Stimulated activated CD4-positive, alpha-beta T cell treated with anti-CD3 and anti-CD28 coated beads, TNF-alpha, amount 100 ng/mL, for 1 hour (primary cell): ENCODE measurements around the gene KLHDC1.
"Not testable (repeated sequence)": the region's sequence is repeated elsewhere in the genome, so short reads cannot be mapped to it uniquely, and the experiment has no call there.

Source experiments
- DNase-seq, 3 donors: peaks; one replicate each; pipeline ENCODE4 v3.0.0-alpha.2; 2020; ENCODE audit warnings: low read depth in 3 of 3, low spot score in 1 of 3

Gene KLHDC1

GRCh38 chr14:49692811-49693734 lies at the start of gene KLHDC1:
KLHDC1 (plus strand) TSS chr14:49693120; CDS start chr14:49693195, 75 bp downstream.
- DNase-seq: peak; percentile 56 to 63 (median 62)

- DNase-seq: no peak
Observed at GRCh38 chr14:49653508-49653907, 39.4 kb upstream of the KLHDC1 start.

- DNase-seq: no peak
Observed at GRCh38 chr14:49654511-49654910, 38.4 kb upstream of the KLHDC1 start.

GRCh38 chr14:49657500-49657899 lies 35.4 kb upstream of the KLHDC1 start:
- DNase-seq: not testable (repeated sequence)

- no peak for DNase-seq
Observed at GRCh38 chr14:49659526-49660455, 33.1 kb upstream of the KLHDC1 start.

- DNase-seq: no peak
Observed at GRCh38 chr14:49670475-49670874, 22.4 kb upstream of the KLHDC1 start.

GRCh38 chr14:49673586-49673985 lies 19.3 kb upstream of the KLHDC1 start:
- no peak for DNase-seq

- no peak for DNase-seq
Observed at GRCh38 chr14:49677643-49678042, 15.3 kb upstream of the KLHDC1 start.

- no peak for DNase-seq
Observed at GRCh38 chr14:49679271-49679670, 13.6 kb upstream of the KLHDC1 start.

- DNase-seq: no peak
Observed at GRCh38 chr14:49686425-49686824, 6.5 kb upstream of the KLHDC1 start.

GRCh38 chr14:49687942-49688700 lies 4.8 kb upstream of the KLHDC1 start, which contains the start of gene POLE2:
POLE2 (minus strand) TSS chr14:49688214; CDS start chr14:49688203, 11 bp downstream.
- DNase-seq: peak; percentile 34 to 77 (median 49)

GRCh38 chr14:49688701-49689030 lies 4.3 kb upstream of the KLHDC1 start:
- no peak for DNase-seq

- no peak for DNase-seq
Observed at GRCh38 chr14:49691031-49691430, 1.9 kb upstream of the KLHDC1 start.

- DNase-seq: no peak
Observed at GRCh38 chr14:49692193-49692757, 645 bp upstream of the KLHDC1 start.

GRCh38 chr14:49693735-49694124 lies 810 bp downstream of the KLHDC1 start:
- not testable (repeated sequence) for DNase-seq

- no peak for DNase-seq
Observed at GRCh38 chr14:49702725-49703124, 9.8 kb downstream of the KLHDC1 start.

GRCh38 chr14:49703965-49704364 lies 11.0 kb downstream of the KLHDC1 start:
- DNase-seq: no peak

GRCh38 chr14:49704471-49704870 lies 11.6 kb downstream of the KLHDC1 start:
- not testable (repeated sequence) for DNase-seq

- not testable (repeated sequence) for DNase-seq
Observed at GRCh38 chr14:49710993-49711392, 18.1 kb downstream of the KLHDC1 start.

GRCh38 chr14:49720744-49721143 lies 27.8 kb downstream of the KLHDC1 start:
- DNase-seq: no peak
